Right atrium auricular region (tissue), 2 donors: ENCODE measurements around the gene CYP24A1. TPM values are rescaled to one million over a fixed set of nuclear protein-coding genes. Genes with fewer than 3 reads are reported as not detected.

ENCODE experiments used
- DNase-seq: peaks from one replicate; pipeline ENCODE4 v3.0.0-alpha.2; 2019; ENCODE audit warnings: low spot score
- H3K27ac ChIP-seq, 2 donors: fragments of 200-600 bp; sonication (generic); 1 replicate in 1 of 2; 2 replicates in 1 of 2; pipeline ENCODE4 v1.5.1; 2016 to 2019
- H3K27me3 ChIP-seq, 2 donors: fragments of 200-600 bp; sonication (generic); one replicate each; pipeline versions ENCODE4 v1.5.1 to v1.6.0; 2017 to 2019
- H3K36me3 ChIP-seq: fragments of 200-600 bp; sonication (generic); one replicate; pipeline ENCODE4 v1.5.1; 2016
- H3K4me1 ChIP-seq, 2 donors: fragments of 200-600 bp; sonication (generic); one replicate each; pipeline versions ENCODE4 v1.5.1 to v1.6.0; 2017 to 2019
- H3K4me3 ChIP-seq, 2 donors: fragments of 200-600 bp; sonication (generic); 1 replicate in 1 of 2; 2 replicates in 1 of 2; pipeline ENCODE4 v1.5.1; 2017 to 2019; ENCODE audit warnings: mild to moderate bottlenecking in 1 of 2, moderate library complexity in 1 of 2
- H3K9me3 ChIP-seq, 2 donors: fragments of 200-600 bp; sonication (generic); one replicate each; pipeline ENCODE4 v1.5.1; 2019
- total RNA-seq, 2 donors: library from RNA; depleted of rRNA; stranded (reverse); fragments of >200 nt; gene quantifications; one replicate each; pipeline ENCODE4 v1.1.0, GENCODE V29; 2016
- TF ChIP-seq, protein P1 (sequence below), 2 donors: fragments of 200-600 bp; sonication (generic); IDR thresholded peaks; one replicate each; pipeline ENCODE4 v1.5.1; 2019; ENCODE audit warnings: antibody characterized with exemption in 2 of 2

The CYP24A1 gene
- total RNA-seq, 2 donors from 2014 or later: 0.24 TPM; not detected in 1

DNA sequence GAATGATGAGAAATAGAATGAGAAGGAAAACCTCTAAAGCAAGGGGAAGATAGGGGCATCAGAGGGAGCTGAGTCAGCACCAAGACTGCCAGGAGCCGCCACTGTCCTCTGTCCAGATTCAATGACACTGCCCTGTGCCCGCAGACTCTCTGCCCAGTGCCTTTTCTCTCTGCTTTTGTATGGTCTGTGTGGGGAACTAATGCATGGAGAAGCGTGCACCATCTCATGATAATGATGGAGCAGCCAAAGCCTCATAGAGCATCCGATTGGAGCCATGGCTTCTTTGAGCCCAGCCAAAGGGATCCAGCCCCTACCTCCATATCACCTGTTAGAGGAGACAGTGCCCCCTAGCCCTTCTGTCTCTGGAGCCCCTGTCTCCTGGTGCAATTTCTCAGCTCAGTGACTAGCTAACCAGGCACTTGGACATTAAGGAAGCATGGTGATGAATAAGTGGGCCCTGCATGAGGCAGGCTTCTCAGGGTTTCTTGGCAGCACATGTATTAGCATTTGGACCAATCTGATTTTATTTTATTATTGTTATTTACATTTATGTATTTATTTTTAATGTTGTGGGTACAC, 27.6 kb upstream of the CYP24A1 start:
- Histone ChIP-seq H3K27me3 (no peaks in the 10 kb centered on the region), H3K9me3 (no peaks in the 10 kb centered on the region), H3K4me3 (no peak overlapping the region), H3K27ac (no peak overlapping the region), H3K4me1 (no peaks in the 10 kb centered on the region), H3K36me3 (no peaks in the 10 kb centered on the region)
- DNase-seq: no peak
- TF ChIP-seq, protein P1, sequence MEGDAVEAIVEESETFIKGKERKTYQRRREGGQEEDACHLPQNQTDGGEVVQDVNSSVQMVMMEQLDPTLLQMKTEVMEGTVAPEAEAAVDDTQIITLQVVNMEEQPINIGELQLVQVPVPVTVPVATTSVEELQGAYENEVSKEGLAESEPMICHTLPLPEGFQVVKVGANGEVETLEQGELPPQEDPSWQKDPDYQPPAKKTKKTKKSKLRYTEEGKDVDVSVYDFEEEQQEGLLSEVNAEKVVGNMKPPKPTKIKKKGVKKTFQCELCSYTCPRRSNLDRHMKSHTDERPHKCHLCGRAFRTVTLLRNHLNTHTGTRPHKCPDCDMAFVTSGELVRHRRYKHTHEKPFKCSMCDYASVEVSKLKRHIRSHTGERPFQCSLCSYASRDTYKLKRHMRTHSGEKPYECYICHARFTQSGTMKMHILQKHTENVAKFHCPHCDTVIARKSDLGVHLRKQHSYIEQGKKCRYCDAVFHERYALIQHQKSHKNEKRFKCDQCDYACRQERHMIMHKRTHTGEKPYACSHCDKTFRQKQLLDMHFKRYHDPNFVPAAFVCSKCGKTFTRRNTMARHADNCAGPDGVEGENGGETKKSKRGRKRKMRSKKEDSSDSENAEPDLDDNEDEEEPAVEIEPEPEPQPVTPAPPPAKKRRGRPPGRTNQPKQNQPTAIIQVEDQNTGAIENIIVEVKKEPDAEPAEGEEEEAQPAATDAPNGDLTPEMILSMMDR (IDR thresholded peaks at IDR 0.05): no peak

DNA sequence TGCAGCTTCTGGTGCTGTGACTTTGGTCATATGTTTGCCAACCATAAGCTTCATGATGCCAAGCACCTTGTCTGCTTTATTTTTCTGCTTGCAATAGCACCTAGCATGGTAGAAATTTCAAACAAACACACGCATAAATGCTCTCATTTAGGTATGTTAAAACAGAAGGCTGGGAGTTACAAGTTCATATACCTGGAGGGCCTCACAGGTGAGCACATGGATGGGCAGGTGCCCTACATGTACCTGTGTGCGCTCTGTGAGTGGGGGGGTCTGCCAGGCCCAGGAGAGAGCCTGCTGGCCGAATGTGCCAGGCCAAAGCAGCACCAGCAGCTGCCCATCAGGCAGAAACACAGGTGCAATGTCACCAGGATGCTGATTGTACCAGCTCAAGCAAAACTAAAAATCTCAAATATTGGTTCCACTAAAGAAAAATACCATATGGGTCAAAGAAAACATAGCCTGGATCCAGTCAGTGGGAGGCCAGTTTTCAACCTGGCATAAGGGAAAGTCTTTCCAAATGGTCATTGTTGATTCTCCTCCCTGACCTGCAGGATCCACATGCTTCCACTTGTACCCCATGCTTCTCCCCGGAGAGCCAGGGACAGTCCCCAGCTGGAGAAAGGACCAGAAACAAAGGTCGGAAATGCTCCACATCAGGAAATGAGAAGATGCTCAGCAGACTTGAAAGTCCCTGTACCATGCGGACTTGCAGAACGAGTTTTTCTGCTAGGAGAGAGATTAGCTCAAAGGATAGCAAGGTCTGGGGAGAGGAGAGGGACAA, 26.9 kb upstream of the CYP24A1 start:
- Histone ChIP-seq H3K27ac (no peak overlapping the region), H3K27me3 (no peaks in the 10 kb centered on the region), H3K9me3 (no peaks in the 10 kb centered on the region), H3K36me3 (no peaks in the 10 kb centered on the region), H3K4me1 (no peaks in the 10 kb centered on the region), H3K4me3 (no peak overlapping the region)
- TF ChIP-seq, protein P1 (IDR thresholded peaks at IDR 0.05): no peak
- DNase-seq: no peak

DNA sequence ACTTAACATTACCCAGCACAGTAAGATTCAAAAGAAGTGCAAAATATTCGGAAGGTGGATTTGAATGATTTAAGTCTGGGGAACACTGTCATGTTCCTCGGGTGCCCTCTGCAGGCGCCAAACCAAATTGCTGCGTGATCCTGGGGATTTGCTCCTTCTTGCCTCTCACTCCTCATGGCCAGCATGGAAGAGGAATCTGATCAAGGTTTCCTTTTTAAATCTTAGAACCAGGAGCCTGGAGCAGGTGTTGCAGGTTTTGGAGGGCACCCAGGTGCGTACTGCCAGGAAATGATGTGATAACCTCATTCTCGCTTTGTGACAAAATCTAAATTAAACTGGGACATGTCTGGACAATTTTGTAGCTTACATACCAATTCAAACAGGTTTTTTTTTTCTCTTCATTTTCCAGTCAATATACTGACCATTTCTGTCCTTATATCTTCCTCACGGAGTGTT, 26.0 kb upstream of the CYP24A1 start:
- H3K36me3 ChIP-seq: no peaks in the 10 kb centered on the region
- H3K9me3 ChIP-seq: no peaks in the 10 kb centered on the region
- DNase-seq: peak; percentile 83
- no peak overlapping the region for H3K4me3 ChIP-seq
- H3K27me3 ChIP-seq: no peaks in the 10 kb centered on the region
- H3K27ac ChIP-seq: no peak overlapping the region
- TF ChIP-seq, protein P1 (IDR thresholded peaks at IDR 0.05): peak; percentile 70 to 90
- no peaks in the 10 kb centered on the region for H3K4me1 ChIP-seq

DNA sequence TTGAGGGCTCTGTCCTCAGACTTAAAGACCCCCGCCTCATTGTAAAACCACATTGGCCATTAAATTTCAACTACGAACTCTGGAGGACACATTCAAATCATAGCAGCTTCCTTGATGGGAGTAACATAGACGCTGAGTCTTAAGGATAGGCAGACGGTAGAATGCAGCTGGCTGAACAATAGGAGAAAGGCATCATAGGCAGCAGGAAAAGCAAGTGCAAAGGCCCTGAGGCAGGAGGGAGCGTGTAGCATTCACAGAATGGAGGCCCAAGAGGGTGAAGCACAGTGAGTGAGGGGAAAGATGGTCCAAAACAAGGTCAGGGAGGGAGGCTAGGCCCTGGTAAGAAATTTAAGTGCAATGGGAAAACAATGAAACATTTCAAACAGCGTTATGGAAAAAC, 25.5 kb upstream of the CYP24A1 start:
- no peaks in the 10 kb centered on the region for H3K4me1 ChIP-seq
- TF ChIP-seq, protein P1 (IDR thresholded peaks at IDR 0.05): no peak
- no peaks in the 10 kb centered on the region for H3K36me3 ChIP-seq
- H3K4me3 ChIP-seq: no peak overlapping the region
- no peak overlapping the region for H3K27ac ChIP-seq
- no peaks in the 10 kb centered on the region for H3K27me3 ChIP-seq
- no peaks in the 10 kb centered on the region for H3K9me3 ChIP-seq
- DNase-seq: no peak

DNA sequence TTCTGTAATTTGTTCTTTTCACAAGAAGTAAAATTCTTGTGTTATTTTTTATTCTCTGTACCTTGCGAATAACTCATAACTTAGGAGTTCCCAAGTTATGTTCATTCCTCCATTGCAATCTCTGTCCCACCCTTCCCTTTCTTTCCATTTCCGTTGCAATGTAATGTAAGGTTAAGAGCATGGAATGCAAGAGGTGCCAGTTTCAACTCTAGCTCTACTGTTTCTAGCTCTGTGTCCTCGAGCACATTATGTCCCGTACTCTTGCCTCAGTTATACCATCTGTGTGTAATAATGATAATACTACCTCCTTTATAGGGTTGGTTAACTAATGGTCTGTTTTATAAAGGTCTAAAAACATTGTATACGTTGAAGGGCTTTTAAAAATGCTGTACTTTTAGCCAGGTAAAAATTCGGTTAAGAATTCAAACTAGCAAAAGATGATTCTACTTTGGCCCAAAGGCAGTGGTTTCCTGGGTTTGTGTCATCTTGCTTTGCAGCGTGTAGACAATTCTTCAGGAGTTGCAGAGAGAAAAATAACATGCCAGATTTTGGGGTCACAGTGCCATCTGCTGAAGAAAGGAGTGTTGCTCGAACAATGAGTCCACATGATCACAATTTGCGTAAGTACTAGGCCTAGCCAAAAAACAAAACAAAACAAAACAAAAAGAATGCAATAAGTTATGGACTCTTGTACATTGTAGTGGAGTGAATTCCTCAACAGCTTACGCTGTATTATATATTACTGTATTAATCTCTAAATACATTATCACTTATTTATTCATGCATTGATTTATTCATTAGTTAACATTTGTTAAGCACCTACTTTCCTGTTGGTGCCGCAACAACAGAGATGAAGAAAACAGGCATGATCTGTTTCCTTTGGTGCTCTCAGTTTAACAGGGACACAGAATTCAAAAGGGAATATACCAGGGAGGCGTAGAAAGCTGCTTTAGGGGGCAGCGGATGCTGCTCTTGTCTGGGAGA, 24.1 kb upstream of the CYP24A1 start:
- Histone ChIP-seq H3K36me3 (no peaks in the 10 kb centered on the region), H3K27me3 (no peaks in the 10 kb centered on the region), H3K4me1 (no peaks in the 10 kb centered on the region), H3K4me3 (no peak overlapping the region), H3K9me3 (no peaks in the 10 kb centered on the region), H3K27ac (no peak overlapping the region)
- no peak for DNase-seq
- TF ChIP-seq, protein P1 (IDR thresholded peaks at IDR 0.05): no peak
